SK-N-SH (cell line): ENCODE results near the gene STK39. TPM values are rescaled to one million over a fixed set of nuclear protein-coding genes. Genes with fewer than 3 reads are reported as not detected.

ENCODE experiments used
- CTCF ChIA-PET: fragments of 300-600, 350-600 bp; formaldehyde crosslinking; extraction: SDS; loops from one replicate; lab custom pipeline; 2021; lab: Yijun Ruan, JAX
- POLR2A ChIA-PET: fragments of 350-600 bp; sonication (Branson Sonifier 250); formaldehyde crosslinking; extraction: SDS; loops from one replicate; lab custom pipeline; 2020; ENCODE audit warnings: antibody characterized with exemption, inconsistent platforms; lab: Yijun Ruan, JAX
- DNase-seq: peaks from one replicate; pipeline ENCODE4 v3.0.0; 2012
- H2AFZ ChIP-seq: fragments of 200-600 bp; sonication (generic); 2 replicates; pipeline ENCODE4 v1.8.1; 2016; ENCODE audit warnings: antibody characterized with exemption, mild to moderate bottlenecking, low read depth
- H3F3A ChIP-seq: fragments of 200-600 bp; sonication (generic); replicated peaks from 2 replicates; pipeline ENCODE3; 2016; ENCODE audit warnings: antibody characterized with exemption, mild to moderate bottlenecking; ENCODE audit not compliant: insufficient read depth
- H3K27ac ChIP-seq, 2 experiments: fragments of 200-500 bp in 1 of 2; fragments of 200-600 bp in 1 of 2; sonication (Bioruptor generic) in 1 of 2; sonication (generic), shearing (Covaris generic) in 1 of 2; 2 replicates each; pipeline versions ENCODE4 v1.5.1 to v1.6.1; 2014 to 2016; ENCODE audit warnings: low read depth in 2 of 2, inconsistent platforms in 1 of 2, low read length in 1 of 2, mild to moderate bottlenecking in 1 of 2, mixed read lengths in 1 of 2
- H3K27me3 ChIP-seq: fragments of 200-600 bp; sonication (generic), shearing (Covaris generic); 2 replicates; pipeline ENCODE4 v1.6.1; 2016; ENCODE audit warnings: mixed run types; ENCODE audit not compliant: insufficient read depth
- H3K36me3 ChIP-seq, 2 experiments: fragments of 200-500 bp in 1 of 2; fragments of 200-600 bp in 1 of 2; sonication (Bioruptor generic) in 1 of 2; sonication (generic) in 1 of 2; replicated peaks in 1 of 2; 2 replicates each; pipeline versions ENCODE3 to v1.5.1; 2014 to 2016; ENCODE audit warnings: low read length in 1 of 2, mild to moderate bottlenecking in 1 of 2; ENCODE audit not compliant: insufficient read depth in 2 of 2, control insufficient read depth in 1 of 2
- H3K4me1 ChIP-seq, 2 experiments: fragments of 200-500 bp in 1 of 2; fragments of 200-600 bp in 1 of 2; sonication (Bioruptor generic) in 1 of 2; sonication (generic), shearing (Covaris generic) in 1 of 2; 2 replicates each; pipeline versions ENCODE4 v1.5.1 to v1.6.1; 2014 to 2016; ENCODE audit warnings: low read depth in 1 of 2, low read length in 1 of 2, mixed run types in 1 of 2; ENCODE audit not compliant: insufficient read depth in 2 of 2, control insufficient read depth in 1 of 2
- H3K4me2 ChIP-seq: fragments of 200-600 bp; sonication (generic), shearing (Covaris generic); 2 replicates; pipeline ENCODE4 v1.6.1; 2017; ENCODE audit warnings: mixed run types
- H3K4me3 ChIP-seq, 2 experiments: fragments of 200-500 bp in 1 of 2; fragments of 200-600 bp in 1 of 2; sonication (Bioruptor generic) in 1 of 2; sonication (generic), shearing (Covaris generic) in 1 of 2; 2 replicates each; pipeline versions ENCODE4 v1.5.1 to v1.8.1; 2014 to 2016; ENCODE audit warnings: low read depth in 2 of 2, inconsistent platforms in 1 of 2, low read length in 1 of 2, mild to moderate bottlenecking in 1 of 2, mixed read lengths in 1 of 2, moderate library complexity in 1 of 2
- H3K79me2 ChIP-seq: fragments of 200-600 bp; sonication (generic); 2 replicates; pipeline ENCODE4 v1.8.1; 2017; ENCODE audit warnings: mild to moderate bottlenecking; ENCODE audit not compliant: insufficient read depth
- H3K9ac ChIP-seq: fragments of 200-600 bp; sonication (generic); 2 replicates; pipeline ENCODE4 v1.6.1; 2017; ENCODE audit warnings: mixed run types
- H3K9me2 ChIP-seq: fragments of 200-600 bp; sonication (generic); 2 replicates; pipeline ENCODE4 v1.6.1; 2017; ENCODE audit warnings: mixed run types
- H3K9me3 ChIP-seq: fragments of 200-600 bp; sonication (generic); 2 replicates; pipeline ENCODE4 v1.6.1; 2017; ENCODE audit warnings: mixed run types, mild to moderate bottlenecking, moderate library complexity
- H4K20me1 ChIP-seq: fragments of 200-600 bp; sonication (generic); 2 replicates; pipeline ENCODE4 v1.6.1; 2017; ENCODE audit warnings: mild to moderate bottlenecking, mixed run types; ENCODE audit not compliant: insufficient read depth
- FOSL2 ChIP-seq: IDR thresholded peaks from 2 replicates; pipeline ENCODE4 v1.4.0; 2012; ENCODE audit warnings: low read depth, mild to moderate bottlenecking, moderate library complexity, borderline replicate concordance
- GABPA ChIP-seq: IDR thresholded peaks from 2 replicates; pipeline ENCODE4 v1.4.0; 2012; ENCODE audit warnings: low read depth, mild to moderate bottlenecking
- NRF1 ChIP-seq: IDR thresholded peaks from 2 replicates; pipeline ENCODE4 v1.6.1; 2012; ENCODE audit warnings: low read depth, mild to moderate bottlenecking, low read length
- SIN3A ChIP-seq: IDR thresholded peaks from 2 replicates; pipeline ENCODE4 v1.6.1; 2012; ENCODE audit warnings: low read depth, mild to moderate bottlenecking, low read length, moderate library complexity, borderline replicate concordance
- TCF12 ChIP-seq: IDR thresholded peaks from 2 replicates; pipeline ENCODE4 v1.4.0; 2012
- USF2 ChIP-seq: fragments of 150-350 bp; IDR thresholded peaks from 2 replicates; pipeline ENCODE4 v1.6.1; 2017; ENCODE audit warnings: antibody characterized with exemption, low read length, low read depth, borderline replicate concordance
- WGBS: methylation state at CpG from one replicate; pipeline ENCODE4 v1.1.6; 2017; ENCODE audit warnings: low lambda C conversion rate; 5-methylcytosine and 5-hydroxymethylcytosine counted together
- polyA plus RNA-seq, 3 experiments: library from polyadenylated mRNA; depleted of rRNA; stranded (reverse); fragments of >200 nt; gene quantifications; 2 replicates each; pipeline ENCODE4 v1.2.3, GENCODE V29; 2012
- TF ChIP-seq, protein P1 (sequence below): fragments of 150-350 bp; IDR thresholded peaks from 2 replicates; pipeline ENCODE4 v1.6.1; 2016; ENCODE audit warnings: mild to moderate bottlenecking, low read depth, low read length
- TF ChIP-seq, protein P2 (sequence below): IDR thresholded peaks from 2 replicates; pipeline ENCODE4 v1.4.0; 2012; ENCODE audit warnings: low read depth, borderline replicate concordance

Gene STK39
- polyA plus RNA-seq, 1 of the 3 experiments (the other 2 are of a cell fraction), result 9.6 TPM

GRCh38 chr2:168198476-168199207 lies 48.8 kb downstream of the STK39 start:
- H4K20me1 ChIP-seq, result peaks cover 25% of the 10 kb centered on the region
- H3K27ac ChIP-seq, result 0 out of 4 replicates have a peak overlapping the region, but pooled peaks of 1 of the 2 experiments have one; percentile 1

DNA sequence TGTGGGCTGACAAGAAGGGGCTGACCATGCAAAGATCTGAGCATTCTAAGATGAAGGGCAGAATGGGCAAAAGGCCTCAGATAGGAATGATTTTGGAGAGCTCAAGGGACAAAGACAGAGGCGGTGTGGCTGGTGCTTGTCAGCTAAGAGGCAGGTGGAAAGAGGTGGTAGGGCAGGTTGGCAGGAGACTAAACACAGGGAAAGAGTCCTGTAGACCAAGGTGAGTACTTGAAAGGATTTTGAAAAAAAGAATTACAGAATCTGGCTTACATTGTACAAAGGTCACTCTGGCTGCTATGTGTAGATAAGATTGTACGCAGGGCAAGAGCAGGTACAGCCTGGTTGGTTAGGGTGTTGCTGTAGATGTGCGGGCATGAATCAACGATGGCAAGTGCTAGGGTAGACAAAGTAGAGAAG lies 50.6 kb downstream of the STK39 start:
- Histone ChIP-seq H3K4me2 (no peak overlapping the region), H3K4me1 (peaks cover 25 to 35% of the 10 kb centered on the region in 2 experiments; a peak in 3 of 4 replicates), H3K79me2 (peaks cover 93% of the 10 kb centered on the region), H3K27ac (no peak overlapping the region), H3K27me3 (no peaks in the 10 kb centered on the region), H4K20me1 (peaks cover 31% of the 10 kb centered on the region), H3K9me3 (no peaks in the 10 kb centered on the region), H3F3A (no peaks in the 10 kb centered on the region), H3K9me2 (no peaks in the 10 kb centered on the region), H2AFZ (no peak overlapping the region), H3K36me3 (no peaks in the 10 kb centered on the region), H3K4me3 (no peak overlapping the region), H3K9ac (no peak overlapping the region)
- 98% methylated on average over 4 of the region's 4 CpGs for whole genome bisulfite sequencing
- DNase-seq, result no peak
- ChIA-PET POLR2A (no interaction called here), CTCF (no interaction called here)
- TF ChIP-seq USF2, result no peak
- TF ChIP-seq SIN3A, result no peak
- TF ChIP-seq GABPA, result no peak
- TF ChIP-seq, protein P1, sequence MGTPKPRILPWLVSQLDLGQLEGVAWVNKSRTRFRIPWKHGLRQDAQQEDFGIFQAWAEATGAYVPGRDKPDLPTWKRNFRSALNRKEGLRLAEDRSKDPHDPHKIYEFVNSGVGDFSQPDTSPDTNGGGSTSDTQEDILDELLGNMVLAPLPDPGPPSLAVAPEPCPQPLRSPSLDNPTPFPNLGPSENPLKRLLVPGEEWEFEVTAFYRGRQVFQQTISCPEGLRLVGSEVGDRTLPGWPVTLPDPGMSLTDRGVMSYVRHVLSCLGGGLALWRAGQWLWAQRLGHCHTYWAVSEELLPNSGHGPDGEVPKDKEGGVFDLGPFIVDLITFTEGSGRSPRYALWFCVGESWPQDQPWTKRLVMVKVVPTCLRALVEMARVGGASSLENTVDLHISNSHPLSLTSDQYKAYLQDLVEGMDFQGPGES, result no peak

More at GRCh38 chr2:168198476-168199207, 48.8 kb downstream of the STK39 start:
- no peaks in the 10 kb centered on the region for H3F3A ChIP-seq
- H3K9me3 ChIP-seq, result no peaks in the 10 kb centered on the region
- H3K36me3 ChIP-seq, result no peaks in the 10 kb centered on the region
- POLR2A ChIA-PET, result no interaction called here
- peaks cover 8 to 25% of the 10 kb centered on the region in 2 experiments; a peak in 3 of 4 replicates for H3K4me1 ChIP-seq
- no peaks in the 10 kb centered on the region for H3K27me3 ChIP-seq
- H3K4me3 ChIP-seq, result no peak overlapping the region
- H3K9ac ChIP-seq, result no peak overlapping the region
- WGBS, result 67% methylated on average over 7 of the region's 7 CpGs
- CTCF ChIA-PET, result interaction anchor here (0.7 kb wide), 1 partner anchor 8 kb away, joined by 3 read pairs; no protein-coding TSS in a partner anchor
- no peak overlapping the region for H2AFZ ChIP-seq
- TF ChIP-seq NRF1 (no peak), FOSL2 (peak; percentile 31; the same call in 1 of the 2 replicates), TCF12 (peak; percentile 62)
- TF ChIP-seq, protein P2, sequence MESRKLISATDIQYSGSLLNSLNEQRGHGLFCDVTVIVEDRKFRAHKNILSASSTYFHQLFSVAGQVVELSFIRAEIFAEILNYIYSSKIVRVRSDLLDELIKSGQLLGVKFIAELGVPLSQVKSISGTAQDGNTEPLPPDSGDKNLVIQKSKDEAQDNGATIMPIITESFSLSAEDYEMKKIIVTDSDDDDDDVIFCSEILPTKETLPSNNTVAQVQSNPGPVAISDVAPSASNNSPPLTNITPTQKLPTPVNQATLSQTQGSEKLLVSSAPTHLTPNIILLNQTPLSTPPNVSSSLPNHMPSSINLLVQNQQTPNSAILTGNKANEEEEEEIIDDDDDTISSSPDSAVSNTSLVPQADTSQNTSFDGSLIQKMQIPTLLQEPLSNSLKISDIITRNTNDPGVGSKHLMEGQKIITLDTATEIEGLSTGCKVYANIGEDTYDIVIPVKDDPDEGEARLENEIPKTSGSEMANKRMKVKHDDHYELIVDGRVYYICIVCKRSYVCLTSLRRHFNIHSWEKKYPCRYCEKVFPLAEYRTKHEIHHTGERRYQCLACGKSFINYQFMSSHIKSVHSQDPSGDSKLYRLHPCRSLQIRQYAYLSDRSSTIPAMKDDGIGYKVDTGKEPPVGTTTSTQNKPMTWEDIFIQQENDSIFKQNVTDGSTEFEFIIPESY, result no peak
- H3K79me2 ChIP-seq, result peaks cover 94% of the 10 kb centered on the region
- H3K4me2 ChIP-seq, result no peak overlapping the region
- no peaks in the 10 kb centered on the region for H3K9me2 ChIP-seq
- DNase-seq, result no peak
